GM23248 (cell line): ENCODE data around the gene ROR1. TPM values are rescaled to one million over a fixed set of nuclear protein-coding genes. Genes with fewer than 3 reads are reported as not detected.

Source experiments
- DNase-seq: peaks from one replicate; pipeline ENCODE4 v3.0.0-alpha.2; 2015
- H2AFZ ChIP-seq: fragments of 200-600 bp; sonication (generic); 2 replicates; pipeline ENCODE4 v1.6.1; 2016; ENCODE audit warnings: antibody characterized with exemption
- H3F3A ChIP-seq: fragments of 200-600 bp; sonication (generic); 2 replicates; pipeline ENCODE4 v1.6.1; 2016; ENCODE audit warnings: mild to moderate bottlenecking, antibody characterized with exemption, mixed run types; ENCODE audit not compliant: insufficient read depth
- H3K27ac ChIP-seq: fragments of 200-600 bp; sonication (generic); 2 replicates; pipeline ENCODE4 v1.5.1; 2016; ENCODE audit warnings: mild to moderate bottlenecking
- H3K27me3 ChIP-seq: fragments of 200-600 bp; sonication (generic); replicated peaks from 2 replicates; pipeline ENCODE4 v1.6.1; 2016; ENCODE audit warnings: mild to moderate bottlenecking; ENCODE audit not compliant: insufficient read depth
- H3K36me3 ChIP-seq: fragments of 200-600 bp; sonication (generic); 2 replicates; pipeline ENCODE4 v1.6.1; 2016; ENCODE audit warnings: low read depth, mild to moderate bottlenecking
- H3K4me1 ChIP-seq: fragments of 200-600 bp; sonication (generic); 2 replicates; pipeline ENCODE4 v1.6.1; 2016; ENCODE audit warnings: mild to moderate bottlenecking; ENCODE audit not compliant: insufficient read depth
- H3K4me2 ChIP-seq: fragments of 200-600 bp; sonication (generic); one replicate; pipeline ENCODE4 v1.6.1; 2016; ENCODE audit warnings: mild to moderate bottlenecking; ENCODE audit not compliant: unreplicated experiment
- H3K4me3 ChIP-seq: fragments of 200-600 bp; sonication (generic); 2 replicates; pipeline ENCODE4 v1.5.1; 2016; ENCODE audit warnings: mild to moderate bottlenecking
- H3K79me2 ChIP-seq: fragments of 200-600 bp; sonication (generic); 2 replicates; pipeline ENCODE4 v1.6.1; 2016; ENCODE audit warnings: mild to moderate bottlenecking; ENCODE audit not compliant: insufficient read depth
- H3K9ac ChIP-seq: fragments of 200-600 bp; sonication (generic); 2 replicates; pipeline ENCODE4 v1.6.1; 2016; ENCODE audit warnings: mild to moderate bottlenecking
- H3K9me2 ChIP-seq: fragments of 200-600 bp; sonication (generic); 2 replicates; pipeline ENCODE4 v1.6.1; 2016; ENCODE audit warnings: mixed run types, mild to moderate bottlenecking, moderate library complexity; ENCODE audit not compliant: insufficient read depth
- H3K9me3 ChIP-seq: fragments of 200-600 bp; sonication (generic); one replicate; pipeline ENCODE4 v1.6.1; 2017; ENCODE audit warnings: low read depth
- H4K20me1 ChIP-seq: fragments of 200-600 bp; sonication (generic); 2 replicates; pipeline ENCODE4 v1.6.0; 2016; ENCODE audit not compliant: insufficient read depth
- EZH2 ChIP-seq: fragments of 200-600 bp; sonication (generic); IDR thresholded peaks from 2 replicates; pipeline ENCODE4 v1.6.1; 2018; ENCODE audit warnings: antibody characterized with exemption, mild to moderate bottlenecking; ENCODE audit not compliant: insufficient read depth, poor library complexity, severe bottlenecking
- EZH2phosphoT487 ChIP-seq: fragments of 200-600 bp; sonication (generic); IDR thresholded peaks from 2 replicates; pipeline ENCODE4 v1.6.1; 2018; ENCODE audit warnings: antibody characterized with exemption, moderate library complexity, mild to moderate bottlenecking, low read depth; ENCODE audit not compliant: insufficient read depth
- WGBS, 2 experiments: methylation state at CpG; one replicate each; pipeline ENCODE4 v1.1.6; 2015 to 2017; ENCODE audit warnings: low lambda C conversion rate in 2 of 2, low coverage in 1 of 2; ENCODE audit errors: missing lambda C conversion rate in 2 of 2; 5-methylcytosine and 5-hydroxymethylcytosine counted together
- in situ Hi-C: fragments of 300-500 bp; cut with MboI; formaldehyde crosslinking; loops from 2 replicates; pipeline ENCODE4 v1.15.0; 2020
- polyA plus RNA-seq: library from polyadenylated mRNA; unstranded; fragments of >200 nt; fragmentation: Nextera tagmentation; extraction: Ambion mirVana; gene quantifications from 2 replicates; pipeline ENCODE4 v1.2.1, GENCODE V29; 2016
- total RNA-seq: library from RNA; depleted of rRNA; stranded (reverse); fragments of >200 nt; shearing (Covaris generic); gene quantifications from 2 replicates; pipeline ENCODE4 v1.2.3, GENCODE V29; 2014

ROR1 gene
- total and polyA plus RNA-seq, 2 experiments from 2014 or later, result 12.0 to 13.3 TPM

GRCh38 chr1:63880958-63881576, 107.2 kb downstream of the ROR1 start:
- H3K4me2 ChIP-seq, result no peak overlapping the region
- H2AFZ ChIP-seq, result no peak overlapping the region
- WGBS, 2 experiments, result 95 to 100% methylated on average over 1 of the region's 1 CpG
- no peak overlapping the region for H3K27ac ChIP-seq
- H3K36me3 ChIP-seq, result no peaks in the 10 kb centered on the region
- H3K79me2 ChIP-seq, result no peaks in the 10 kb centered on the region
- H3K9me2 ChIP-seq, result no peaks in the 10 kb centered on the region
- peaks cover 35% of the 10 kb centered on the region for H3K4me1 ChIP-seq
- H3K4me3 ChIP-seq, result no peak overlapping the region
- DNase-seq, result no peak
- H3K9ac ChIP-seq, result no peak overlapping the region
- no peaks in the 10 kb centered on the region for H3K27me3 ChIP-seq
- H3K9me3 ChIP-seq, result no peaks in the 10 kb centered on the region
- in situ Hi-C loops, result no loop called here
- peaks cover 31% of the 10 kb centered on the region for H3F3A ChIP-seq
- TF ChIP-seq EZH2phosphoT487 (no peak), EZH2 (no peak)
- H4K20me1 ChIP-seq, result no peaks in the 10 kb centered on the region

DNA sequence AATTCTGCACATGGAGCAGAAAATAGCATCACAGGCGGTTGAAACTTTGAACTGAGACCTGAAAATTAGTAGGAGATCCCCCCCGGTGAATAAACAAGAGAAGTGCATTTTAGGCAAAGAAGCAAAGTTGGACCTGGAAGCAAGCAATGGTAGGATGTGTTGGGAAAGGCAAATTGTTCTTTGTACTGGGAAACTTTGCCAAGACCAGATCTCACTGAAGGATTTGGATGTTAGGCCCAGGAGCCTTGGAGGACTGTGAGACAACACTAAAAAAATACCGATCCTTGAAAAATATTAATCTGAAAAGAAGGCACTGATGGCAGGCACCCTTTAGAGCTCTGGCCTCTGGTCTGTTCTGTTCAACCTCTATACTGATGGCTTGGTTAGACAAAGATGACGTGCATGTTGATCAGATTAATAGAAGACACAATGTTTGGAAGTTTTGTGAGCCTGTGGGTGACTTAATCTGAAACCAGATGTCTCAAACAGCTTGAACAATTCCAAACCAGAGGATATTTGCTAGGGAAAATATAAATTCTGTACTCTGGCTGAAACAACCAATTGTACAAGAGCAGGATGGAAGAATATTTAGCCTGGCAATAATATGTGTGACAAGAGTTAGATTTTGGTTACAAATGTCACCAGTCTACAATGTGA, 108.4 kb downstream of the ROR1 start:
- Histone ChIP-seq H3K27ac (no peak overlapping the region), H3K27me3 (no peaks in the 10 kb centered on the region), H4K20me1 (no peaks in the 10 kb centered on the region), H3K9me2 (no peaks in the 10 kb centered on the region), H3K4me2 (no peak overlapping the region), H2AFZ (no peak overlapping the region), H3F3A (peaks cover 20% of the 10 kb centered on the region), H3K4me1 (peaks cover 24% of the 10 kb centered on the region), H3K9me3 (no peaks in the 10 kb centered on the region), H3K4me3 (no peak overlapping the region), H3K9ac (no peak overlapping the region), H3K36me3 (no peaks in the 10 kb centered on the region), H3K79me2 (no peaks in the 10 kb centered on the region)
- DNase-seq, result peak; percentile 12
- TF ChIP-seq EZH2phosphoT487, result no peak
- TF ChIP-seq EZH2, result no peak
- in situ Hi-C loops, result no loop called here
- WGBS, 2 experiments, result 53 to 72% methylated on average over 4 of the region's 4 CpGs

DNA sequence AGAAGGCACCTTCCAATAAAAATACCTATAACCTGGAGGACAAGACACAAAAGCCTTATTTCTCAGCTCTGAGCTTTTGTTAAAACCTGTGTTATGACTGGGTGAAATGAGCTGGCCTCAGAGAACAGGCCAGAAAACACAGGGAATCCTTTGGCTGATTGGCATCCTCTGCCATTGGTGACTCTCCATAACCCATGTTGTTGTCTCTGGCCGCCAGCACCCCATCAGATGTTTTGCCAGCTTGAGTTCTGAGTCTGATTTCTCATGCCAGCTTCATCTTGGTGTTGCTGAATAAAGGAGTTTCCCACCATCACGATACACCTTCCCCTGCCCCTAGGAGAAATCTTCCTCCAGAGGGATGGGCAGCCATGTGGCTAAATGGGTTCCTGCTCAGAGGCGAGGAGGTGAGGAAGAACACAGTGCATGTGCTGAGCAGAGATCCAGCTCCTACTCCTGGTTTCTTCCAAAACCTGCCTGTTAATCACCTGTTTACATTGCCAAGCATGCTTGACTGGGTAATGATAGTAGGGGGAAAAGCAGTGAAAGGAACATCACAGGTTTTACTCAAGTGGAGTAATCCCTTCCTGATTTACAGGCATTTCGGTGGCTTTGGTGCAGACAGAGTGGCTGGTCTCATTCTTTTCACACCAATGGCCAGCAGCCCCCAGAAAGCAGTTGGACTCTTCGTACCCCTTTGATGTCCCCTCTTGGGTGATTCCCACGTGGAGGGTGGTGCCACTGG, 109.8 kb downstream of the ROR1 start:
- H3K4me1 ChIP-seq, result peaks cover 9% of the 10 kb centered on the region
- in situ Hi-C loops, result no loop called here
- no peak overlapping the region for H3K27ac ChIP-seq
- no peaks in the 10 kb centered on the region for H3K9me2 ChIP-seq
- no peaks in the 10 kb centered on the region for H3K27me3 ChIP-seq
- H4K20me1 ChIP-seq, result no peaks in the 10 kb centered on the region
- TF ChIP-seq EZH2, result no peak
- TF ChIP-seq EZH2phosphoT487, result no peak
- H3K9ac ChIP-seq, result no peak overlapping the region
- no peaks in the 10 kb centered on the region for H3K9me3 ChIP-seq
- peaks cover 6% of the 10 kb centered on the region for H3F3A ChIP-seq
- H3K4me3 ChIP-seq, result no peak overlapping the region
- 83 to 87% methylated on average over 6 of the region's 6 CpGs for WGBS, 2 experiments
- DNase-seq, result no peak
- H3K36me3 ChIP-seq, result no peaks in the 10 kb centered on the region
- no peak overlapping the region for H3K4me2 ChIP-seq
- no peak overlapping the region for H2AFZ ChIP-seq
- H3K79me2 ChIP-seq, result peaks cover 6% of the 10 kb centered on the region; the same call in 1 of the 2 replicates

DNA sequence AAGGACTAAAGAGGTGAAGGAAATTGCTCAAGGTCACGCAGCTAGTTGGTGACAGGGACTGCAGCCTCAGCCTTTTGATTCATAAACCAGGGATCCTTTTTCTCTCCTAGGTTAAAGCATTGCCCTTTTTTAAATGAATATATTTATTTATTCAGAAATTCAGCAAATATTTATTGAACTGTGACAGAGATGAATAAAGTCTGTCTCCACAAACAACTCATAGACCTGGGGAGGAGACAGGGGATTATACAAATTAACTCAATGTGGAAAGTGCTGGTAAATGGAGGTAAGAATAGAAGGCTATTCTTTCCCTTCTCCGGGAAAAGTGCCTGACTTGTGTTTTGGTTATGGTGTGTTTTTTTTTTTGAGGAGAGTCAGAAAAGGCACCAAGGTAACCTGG, 110.7 kb downstream of the ROR1 start:
- 98 to 100% methylated on average over 2 of the region's 2 CpGs for WGBS, 2 experiments
- Histone ChIP-seq H3K9ac (no peak overlapping the region), H3K9me2 (no peaks in the 10 kb centered on the region), H3K79me2 (peaks cover 6% of the 10 kb centered on the region; the same call in 1 of the 2 replicates), H3F3A (peaks cover 2% of the 10 kb centered on the region), H3K36me3 (no peaks in the 10 kb centered on the region), H4K20me1 (no peaks in the 10 kb centered on the region), H3K27me3 (no peaks in the 10 kb centered on the region), H2AFZ (no peak overlapping the region), H3K4me2 (no peak overlapping the region), H3K27ac (no peak overlapping the region), H3K9me3 (no peaks in the 10 kb centered on the region), H3K4me3 (no peak overlapping the region), H3K4me1 (0 out of 2 replicates have a peak, but pooled peaks cover under 1% of the 10 kb centered on the region)
- no peak for TF ChIP-seq EZH2phosphoT487
- DNase-seq, result no peak
- in situ Hi-C loops, result no loop called here
